ENCODE results near the gene SGMS2.

SGMS2 gene

DNA sequence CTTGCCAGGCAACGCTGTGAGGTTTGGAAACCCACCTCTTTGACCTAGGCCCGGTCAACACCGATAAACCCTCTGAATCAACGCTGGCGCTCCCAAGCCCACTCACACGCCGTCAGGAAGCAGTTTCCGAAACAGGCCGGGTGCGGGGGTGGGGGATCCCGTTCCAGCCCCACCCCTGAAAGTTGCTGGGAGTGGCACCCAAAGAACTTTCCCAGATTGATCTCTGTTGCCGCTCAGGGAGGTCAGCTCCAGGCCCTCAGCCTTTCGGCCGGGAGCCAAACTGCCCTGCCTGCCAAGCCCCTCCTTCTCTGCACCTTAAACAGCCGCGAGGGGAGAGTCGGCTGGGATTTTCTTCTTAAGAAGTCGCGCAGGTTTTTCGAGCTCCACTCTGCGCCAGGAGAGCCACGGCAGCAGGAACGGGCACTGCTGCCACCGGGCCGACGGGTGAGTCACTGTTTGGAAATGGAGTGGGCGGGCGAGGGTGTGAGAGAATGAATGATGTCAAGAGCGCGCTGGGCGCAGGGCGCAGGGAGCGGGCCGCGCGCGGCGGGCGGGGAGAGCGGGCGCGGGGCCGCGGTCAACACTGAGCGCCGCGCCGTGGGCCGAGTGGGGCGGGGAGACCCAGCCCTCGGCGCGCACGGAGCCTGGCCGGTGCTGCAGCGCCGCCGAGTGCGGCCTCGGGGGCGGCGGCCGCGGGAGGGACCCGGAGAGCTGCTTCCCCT, at the start of gene SGMS2:
SGMS2 (plus strand) TSS at position 583 of the 722 bp plus-strand sequence. CDS start 70,622 bp downstream, outside the sequence.
- DNase-seq = peak; percentile 53

GRCh38 chr4:107777890-107778289, 46.8 kb upstream of the SGMS2 start:
- DNase-seq = no peak

- DNase-seq = no peak
These were observed 45.8 kb upstream of the SGMS2 start for GRCh38 chr4:107778784-107779530.

GRCh38 chr4:107780665-107781064, 44.1 kb upstream of the SGMS2 start:
- no peak for DNase-seq

GRCh38 chr4:107791902-107792301, 32.8 kb upstream of the SGMS2 start:
- no peak for DNase-seq

- no peak for DNase-seq
These were observed 32.0 kb upstream of the SGMS2 start for GRCh38 chr4:107792711-107793110.

DNA sequence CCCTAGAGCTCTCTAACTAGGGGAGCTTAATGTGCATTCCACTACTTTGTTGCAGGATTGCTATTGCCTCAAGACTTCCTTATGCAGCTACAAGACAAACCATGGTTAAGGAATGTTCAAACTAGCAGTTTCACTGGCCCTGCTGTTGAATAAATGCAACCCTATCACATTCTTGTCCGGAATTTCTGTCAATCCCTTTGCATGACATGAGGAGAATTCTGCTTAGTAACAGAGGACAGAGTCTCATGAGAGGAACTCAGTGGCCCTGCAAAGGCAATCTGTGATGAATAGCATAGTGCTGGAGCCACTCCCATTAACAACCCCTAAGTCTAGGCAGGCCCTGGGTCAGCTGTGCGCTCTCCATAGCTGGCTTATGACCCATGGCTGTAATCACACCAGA, 30.7 kb upstream of the SGMS2 start:
- DNase-seq = no peak

- peak; percentile 1 for DNase-seq
These were observed 24.9 kb upstream of the SGMS2 start for GRCh38 chr4:107799669-107800450.

- DNase-seq = no peak
These were observed 24.0 kb upstream of the SGMS2 start for GRCh38 chr4:107800706-107801105.

DNA sequence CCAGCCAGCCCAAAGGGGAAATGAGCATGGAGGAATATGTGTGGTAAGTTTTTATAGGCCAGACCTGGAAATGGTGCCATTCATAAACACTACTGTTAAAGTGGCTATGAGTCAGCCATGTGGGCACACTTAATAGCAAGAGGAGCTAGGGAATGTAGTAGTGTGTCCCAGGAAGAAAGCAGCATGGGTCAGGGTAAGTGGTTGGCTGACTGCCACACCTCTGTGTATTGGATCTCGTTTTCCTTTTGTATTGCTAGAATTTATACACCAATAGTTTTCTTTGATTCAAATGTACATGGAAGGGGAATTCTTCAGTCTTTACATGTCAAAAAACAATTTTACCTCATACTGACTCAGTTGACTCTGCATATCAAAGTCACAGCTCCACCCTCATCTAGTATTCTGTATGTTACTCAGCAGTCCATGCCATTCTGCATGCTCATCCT, 22.9 kb upstream of the SGMS2 start:
- DNase-seq = no peak

GRCh38 chr4:107804956-107805355, 19.8 kb upstream of the SGMS2 start:
- no peak for DNase-seq

GRCh38 chr4:107806196-107806595, 18.5 kb upstream of the SGMS2 start:
- DNase-seq = no peak

DNA sequence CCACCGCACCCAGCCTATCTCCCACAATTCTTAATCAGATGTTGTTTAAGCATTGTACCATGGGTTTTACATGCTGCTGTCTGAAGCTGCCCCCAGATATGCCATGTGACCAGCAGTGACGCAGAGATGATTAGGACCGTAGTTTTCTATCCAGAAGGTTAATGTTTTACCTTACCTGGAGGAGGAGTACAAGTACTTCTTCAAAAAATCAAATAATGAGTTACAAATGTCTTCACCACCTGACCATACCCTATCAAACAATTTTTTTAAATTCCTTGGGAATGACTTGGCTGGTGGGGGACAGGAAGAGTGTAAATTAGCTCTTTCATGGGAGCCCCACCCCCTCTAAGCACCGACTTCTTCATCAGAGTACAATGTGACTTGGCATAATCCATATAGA, 16.2 kb upstream of the SGMS2 start:
- no peak for DNase-seq

DNA sequence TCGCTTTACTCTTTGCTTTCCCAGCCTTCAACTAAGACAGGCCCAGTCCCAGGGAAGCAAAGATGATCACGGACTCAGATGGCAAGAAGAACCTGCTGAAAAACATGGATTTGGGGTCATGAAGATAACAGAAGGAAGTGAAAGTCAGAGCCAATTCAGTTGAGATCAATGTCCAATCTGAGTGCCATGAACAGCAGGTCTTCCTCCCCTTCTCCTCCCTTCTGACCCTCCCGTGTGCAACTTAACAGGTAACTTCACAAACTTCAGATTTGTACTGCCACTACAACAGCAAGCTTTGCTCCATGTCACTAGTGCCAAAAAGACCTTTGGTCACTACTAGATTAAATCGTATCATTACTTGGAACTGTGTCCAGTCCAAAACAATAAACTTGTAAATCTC, 15.5 kb upstream of the SGMS2 start:
- DNase-seq = no peak

DNA sequence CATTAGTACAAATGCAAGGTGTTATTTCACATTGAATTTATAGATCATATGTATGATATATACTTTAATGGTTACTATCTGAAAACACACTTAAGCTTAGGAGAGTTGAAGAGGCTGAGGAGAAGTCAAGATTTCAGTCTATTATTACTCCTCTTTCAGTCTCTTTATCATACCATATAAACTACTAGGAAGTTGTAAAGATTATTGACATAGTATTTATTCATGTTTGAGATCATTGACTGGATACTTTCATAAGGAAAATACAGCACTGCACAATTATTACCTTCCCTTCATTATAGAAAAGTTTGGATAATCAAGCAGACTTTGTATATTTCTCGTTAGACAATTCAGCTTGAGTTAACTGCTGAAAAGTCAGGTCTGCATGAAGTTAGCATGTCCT, 10.0 kb upstream of the SGMS2 start:
- DNase-seq = no peak

GRCh38 chr4:107815158-107815557, 9.6 kb upstream of the SGMS2 start:
- DNase-seq = no peak

DNA sequence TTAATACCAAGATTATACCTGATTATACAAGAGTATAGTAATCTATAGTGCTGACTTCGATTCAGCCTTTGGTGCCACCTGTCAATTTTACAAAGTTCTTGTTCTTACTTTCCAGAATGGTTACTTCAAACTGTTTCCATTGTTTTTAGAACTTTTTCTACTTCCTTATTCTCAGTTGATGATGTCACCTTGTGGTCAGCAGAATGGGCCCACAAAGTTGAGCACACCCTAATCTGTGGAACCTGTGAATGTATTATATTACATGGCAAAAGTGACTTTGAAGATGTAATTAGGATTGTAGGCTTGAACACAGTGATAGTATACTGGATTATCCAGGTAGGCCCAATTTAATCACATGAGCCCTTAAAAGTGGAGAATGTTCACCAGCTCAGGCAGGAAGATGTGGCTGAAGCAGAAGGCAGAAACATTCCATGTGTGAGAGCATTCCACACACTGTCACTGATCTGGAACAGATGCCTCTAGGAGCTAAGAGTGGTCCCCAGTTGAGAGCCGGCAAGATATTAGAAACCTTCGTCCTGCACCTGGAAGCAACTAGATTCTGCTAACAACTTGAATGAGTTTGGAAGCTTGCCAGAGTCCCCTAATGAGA, 6.3 kb upstream of the SGMS2 start:
- DNase-seq = no peak

GRCh38 chr4:107823870-107824349, 822 bp upstream of the SGMS2 start:
- DNase-seq = no peak

- peak; percentile 50 for DNase-seq
These were observed 516 bp downstream of the SGMS2 start for GRCh38 chr4:107825072-107825824.

DNA sequence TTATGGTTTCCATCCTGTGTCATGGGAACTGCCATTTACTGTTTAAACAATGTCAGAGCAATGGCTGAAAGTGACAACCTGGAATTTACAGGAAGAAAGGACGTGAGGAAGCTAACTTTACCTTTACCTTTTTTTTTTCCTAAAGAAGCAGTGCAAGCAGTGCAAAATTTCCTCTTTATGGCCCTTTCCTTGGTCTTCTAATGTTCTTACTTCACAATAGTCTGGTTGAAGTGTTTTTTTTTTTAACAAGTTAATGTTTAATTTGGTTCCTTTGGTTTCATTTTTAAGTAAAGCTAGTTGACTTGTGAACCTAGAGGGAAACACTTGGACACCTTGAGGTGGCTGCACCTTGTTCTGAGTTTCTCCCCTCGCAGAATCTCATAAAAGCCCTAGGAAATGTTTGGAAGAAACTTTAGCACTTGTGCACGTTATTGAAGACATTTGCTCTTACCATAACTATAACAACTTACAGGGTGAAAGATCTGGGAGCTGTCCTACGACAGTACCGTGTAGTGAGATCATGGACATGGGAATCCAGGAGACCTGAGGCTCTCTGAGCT, 1.8 kb downstream of the SGMS2 start:
- DNase-seq = no peak

DNA sequence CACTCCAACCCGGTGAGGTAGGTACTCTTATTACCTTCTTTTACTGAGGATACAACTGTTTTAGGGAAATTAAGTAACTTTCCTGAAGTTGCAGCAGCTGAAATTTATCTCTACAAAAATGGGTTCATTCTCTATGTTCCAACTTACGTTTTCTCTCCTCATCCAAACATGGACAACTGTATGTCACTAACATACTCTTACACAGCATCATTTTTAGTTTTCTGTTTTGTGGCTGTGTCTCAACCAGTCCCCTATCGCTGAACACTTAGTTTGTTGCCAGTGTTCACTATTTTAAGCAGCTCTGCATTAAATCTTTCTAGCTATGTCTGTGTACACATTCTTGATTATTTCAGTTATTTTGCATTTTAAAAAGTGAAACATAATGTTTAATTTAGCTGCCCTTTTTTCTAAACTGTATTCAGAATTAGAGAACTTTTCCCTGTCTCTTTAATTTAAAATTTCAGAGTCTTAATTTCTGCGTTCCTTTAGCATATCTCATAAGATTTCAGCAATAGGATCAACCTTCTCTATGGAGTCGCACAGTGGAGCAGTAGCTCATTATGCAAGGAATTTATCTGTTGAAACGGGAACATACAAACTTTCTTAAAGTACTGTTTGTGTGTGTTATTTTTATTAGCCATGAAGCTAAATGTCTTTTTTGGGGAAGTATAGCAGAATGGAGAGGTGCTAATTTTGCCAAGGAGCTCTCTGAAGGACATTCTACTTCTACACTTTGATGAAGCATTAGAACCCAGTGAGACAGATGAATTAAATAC, 3.8 kb downstream of the SGMS2 start:
- no peak for DNase-seq

Measured in NCI-H146 (cell line).